ENCODE results near the gene KITLG.
"Not testable (repeated sequence)": the region's sequence is repeated elsewhere in the genome, so short reads cannot be mapped to it uniquely, and the experiment has no call there.

KITLG gene

DNA sequence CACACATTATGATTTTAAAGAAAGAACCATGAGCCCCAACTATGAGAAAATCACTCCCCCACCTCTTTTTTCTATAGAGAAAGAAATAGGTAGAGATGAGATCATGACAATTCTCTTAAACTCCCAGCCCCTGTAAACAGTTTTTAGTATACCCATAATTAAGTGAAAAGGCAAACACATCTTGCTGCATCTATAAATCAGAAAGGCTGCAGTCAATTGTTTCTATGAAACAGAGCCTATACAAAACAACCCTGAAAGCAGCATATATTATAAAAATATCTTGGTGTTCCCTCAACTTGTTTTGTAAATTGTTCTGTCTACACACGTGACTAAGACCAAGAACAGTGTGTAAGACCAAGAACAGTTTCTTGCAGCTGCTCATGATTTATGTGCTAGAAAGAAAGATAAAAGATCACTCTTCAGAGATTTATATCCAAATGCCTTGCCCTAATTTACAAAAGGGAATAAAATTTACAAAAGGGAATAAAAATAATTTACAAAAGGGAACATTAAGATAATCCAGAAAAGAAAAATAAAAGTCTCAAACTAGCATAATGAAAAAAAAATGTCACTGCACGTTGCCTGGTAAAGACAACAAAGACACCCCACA is 4.8 kb downstream of the KITLG start:
- DNase-seq (ENCODE audit: low spot score), result no peak

DNA sequence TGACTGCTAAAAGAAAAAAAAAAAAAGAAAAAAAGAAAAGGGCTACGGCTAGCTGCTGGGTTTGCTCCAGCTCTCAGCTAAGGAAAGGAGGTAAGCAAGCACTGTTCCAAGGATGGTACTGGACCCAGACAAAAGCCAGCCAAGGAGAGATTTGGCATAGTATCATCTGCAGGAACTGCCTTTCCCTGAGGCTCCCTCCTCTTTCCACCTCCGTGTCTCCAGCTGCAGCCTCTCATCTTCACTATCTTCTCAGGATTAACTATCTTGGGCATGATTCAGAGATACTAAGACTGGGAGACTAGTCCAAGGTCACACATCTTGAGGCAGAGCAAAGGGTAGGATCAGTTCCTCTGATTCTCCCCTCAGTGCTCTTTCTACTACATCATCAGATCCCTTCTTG is 6.0 kb downstream of the KITLG start:
- DNase-seq (ENCODE audit: low spot score), result no peak

DNA sequence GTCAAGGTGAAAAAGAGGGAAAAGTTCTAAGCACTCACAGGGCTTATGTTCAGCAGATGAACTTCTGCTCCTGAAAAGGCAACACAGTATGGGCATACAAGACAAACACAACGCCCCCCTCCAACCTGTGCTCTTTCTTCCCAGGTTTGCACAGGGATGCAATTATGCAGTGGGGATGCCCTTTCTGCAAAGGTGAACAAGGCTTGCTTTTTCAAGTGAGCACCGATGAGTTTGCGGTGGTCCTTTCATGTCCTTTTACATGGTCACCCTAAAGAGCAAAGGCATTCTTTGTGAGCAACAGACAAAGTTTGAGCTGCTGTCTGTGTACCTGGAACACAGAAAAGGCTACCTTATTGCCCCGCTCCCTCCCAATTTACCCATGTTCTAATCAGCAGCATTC is 6.7 kb downstream of the KITLG start:
- no peak for DNase-seq (ENCODE audit: low spot score)

DNA sequence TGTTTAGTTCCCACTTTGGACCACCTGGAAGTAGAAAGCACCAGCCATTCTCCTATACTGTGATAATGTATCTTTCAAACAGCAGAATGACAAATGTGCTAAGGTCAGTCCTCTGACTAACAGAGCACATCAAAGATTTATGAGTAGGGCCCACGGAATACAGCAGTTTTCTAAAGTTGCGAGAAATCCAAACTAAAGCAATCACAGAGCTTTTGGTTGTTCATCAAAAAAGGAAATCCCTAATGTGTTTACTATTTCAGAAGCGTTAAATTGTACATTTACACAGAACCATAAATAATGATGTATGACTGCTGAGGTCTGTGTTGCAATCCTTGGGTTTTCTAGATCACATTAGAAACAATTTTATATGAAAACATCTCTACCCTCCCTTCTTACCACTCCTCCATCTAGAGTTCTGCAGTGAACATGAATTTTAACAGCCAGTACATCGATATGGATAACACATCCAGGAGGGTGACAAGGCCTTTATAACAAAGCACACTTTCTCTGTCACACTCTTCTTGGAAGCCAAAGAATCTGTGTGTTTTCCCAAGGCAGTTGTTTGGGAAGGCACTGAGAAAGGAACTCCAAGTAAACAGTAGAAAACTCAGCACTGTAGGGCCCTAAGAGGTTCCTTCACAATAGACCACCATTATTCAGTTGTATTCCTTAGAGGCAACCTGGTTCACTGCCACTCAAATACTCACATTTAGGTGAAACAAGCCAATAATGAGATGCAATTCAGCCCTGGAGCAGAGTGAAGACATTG is 7.3 kb downstream of the KITLG start:
- no peak for DNase-seq (ENCODE audit: low spot score)

DNA sequence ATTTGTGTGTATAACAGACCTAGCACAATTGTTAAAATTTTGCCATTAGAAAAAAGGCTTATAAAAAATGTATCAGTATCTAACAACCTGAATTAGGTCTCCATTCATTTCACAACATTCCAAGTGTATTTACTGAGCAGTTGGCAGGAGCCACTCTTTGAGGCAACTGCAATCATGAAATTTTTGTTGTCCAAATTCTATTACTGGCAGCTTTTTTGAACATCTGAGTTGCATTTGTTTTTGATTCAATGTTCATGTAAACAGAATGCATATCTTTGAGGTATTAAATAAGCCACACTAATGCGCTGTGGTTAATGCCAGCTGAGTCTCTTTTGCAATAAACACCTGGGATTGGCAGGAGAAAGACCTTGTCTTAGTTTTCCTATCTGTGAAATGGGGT is 8.7 kb downstream of the KITLG start:
- no peak for DNase-seq (ENCODE audit: low spot score)

DNA sequence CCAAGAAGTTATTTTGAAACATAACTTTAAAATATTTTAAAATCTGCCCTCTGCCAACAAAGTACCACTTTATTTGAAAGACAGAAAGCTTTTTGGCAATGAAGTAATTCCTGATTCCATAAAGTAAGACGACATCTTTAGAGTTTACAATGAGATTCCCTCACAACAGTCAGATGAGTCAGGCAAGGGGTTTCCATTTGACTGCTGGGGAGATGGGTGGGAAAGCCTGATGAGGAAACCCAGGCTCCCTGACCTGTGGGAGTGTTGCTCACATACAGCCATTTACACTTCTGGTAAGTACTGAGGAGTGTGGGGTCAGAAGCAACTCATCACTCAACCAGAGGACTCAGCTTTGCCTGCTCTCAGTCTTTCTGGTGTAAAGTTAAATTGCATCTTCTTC is 10.2 kb downstream of the KITLG start:
- no peak for DNase-seq (ENCODE audit: low spot score)

DNA sequence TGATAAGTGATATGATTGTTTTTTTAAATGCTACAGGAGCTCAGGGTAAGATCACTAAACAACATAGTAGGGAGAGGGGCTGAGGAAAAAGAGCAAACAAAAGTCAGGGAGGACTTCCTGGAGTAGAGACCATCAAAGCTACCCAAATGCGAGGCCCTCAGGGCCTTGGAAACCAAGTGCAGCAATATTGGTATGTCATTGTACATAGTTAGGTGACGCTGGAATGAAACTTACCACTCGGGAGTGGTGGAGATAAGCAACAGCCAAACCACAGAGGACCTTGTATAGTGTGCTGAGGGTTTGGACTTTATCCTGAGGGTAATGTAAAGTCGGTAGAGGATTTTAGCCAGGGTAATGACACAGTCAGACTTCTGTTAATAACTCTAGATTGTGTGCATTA is 13.8 kb downstream of the KITLG start:
- DNase-seq (ENCODE audit: low spot score), result no peak

DNA sequence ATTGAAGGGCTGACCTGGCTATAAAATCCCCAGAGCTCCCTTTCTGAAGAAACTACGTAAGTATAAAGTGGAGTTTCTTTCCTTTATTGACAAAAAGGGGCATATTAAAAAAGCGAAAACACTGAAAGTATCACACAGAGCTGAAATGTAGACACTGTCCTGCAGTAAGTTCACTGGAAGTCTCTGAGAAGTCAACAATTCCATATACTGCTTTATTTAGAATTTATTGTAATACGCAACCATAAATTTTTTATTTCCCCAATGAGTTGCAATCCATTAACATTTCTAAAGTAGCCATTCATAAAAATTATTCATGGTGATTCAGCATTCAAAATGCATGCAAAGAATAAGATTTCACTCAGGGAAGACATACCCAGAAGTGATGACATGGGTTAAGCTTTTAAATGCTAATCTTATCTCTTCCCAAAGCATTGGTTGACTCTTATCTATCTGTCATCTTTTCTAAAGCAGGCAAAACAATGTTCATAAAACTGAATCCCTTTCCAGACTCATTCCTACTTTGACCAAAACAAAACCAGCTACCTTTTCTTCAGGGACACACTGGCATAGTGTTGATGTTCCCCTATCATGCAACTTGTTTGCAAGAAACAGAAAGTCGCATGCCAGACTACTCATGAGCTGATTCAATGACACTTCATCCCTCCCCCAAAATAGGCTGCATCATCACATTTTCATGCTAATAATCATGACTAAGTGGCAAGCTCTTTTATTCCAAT is 17.3 kb downstream of the KITLG start:
- no peak for DNase-seq (ENCODE audit: low spot score)

DNA sequence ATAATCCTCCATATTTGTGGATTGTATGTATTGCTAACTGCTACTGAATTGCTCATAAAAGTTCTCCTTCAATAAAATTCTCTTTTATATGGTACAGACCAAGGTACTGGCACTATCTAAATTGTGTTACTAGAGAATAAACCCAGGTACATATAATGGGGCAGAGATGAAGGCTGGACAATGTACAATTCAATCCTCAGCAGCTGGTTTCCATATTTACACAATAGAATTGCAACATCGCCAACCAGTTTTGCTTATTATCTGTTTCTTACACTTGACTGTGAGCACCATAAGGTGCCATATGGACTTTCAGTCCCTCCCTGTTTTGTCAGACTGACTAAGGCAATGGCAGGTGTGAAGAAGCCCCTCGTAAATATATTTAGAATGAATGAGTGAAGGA is 18.1 kb downstream of the KITLG start:
- no peak for DNase-seq (ENCODE audit: low spot score)

DNA sequence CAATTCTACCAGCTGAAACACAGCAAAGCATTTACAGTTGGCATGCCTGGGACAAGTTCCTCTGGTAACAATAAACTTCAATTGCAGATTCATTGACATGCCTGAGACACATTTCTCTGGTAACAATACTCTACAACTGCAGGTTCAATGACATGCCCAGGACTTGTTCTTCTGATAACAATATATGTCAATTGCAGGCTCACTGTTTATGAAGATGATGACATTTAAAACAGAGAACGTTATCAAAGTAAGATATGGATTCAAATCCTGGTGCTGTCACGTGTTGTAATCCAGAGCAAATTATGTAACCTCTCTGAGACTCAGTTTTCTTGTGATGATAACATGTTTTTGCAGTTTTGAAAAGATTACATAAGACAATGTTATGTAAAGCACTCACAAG is 20.5 kb downstream of the KITLG start:
- no peak for DNase-seq (ENCODE audit: low spot score)

DNA sequence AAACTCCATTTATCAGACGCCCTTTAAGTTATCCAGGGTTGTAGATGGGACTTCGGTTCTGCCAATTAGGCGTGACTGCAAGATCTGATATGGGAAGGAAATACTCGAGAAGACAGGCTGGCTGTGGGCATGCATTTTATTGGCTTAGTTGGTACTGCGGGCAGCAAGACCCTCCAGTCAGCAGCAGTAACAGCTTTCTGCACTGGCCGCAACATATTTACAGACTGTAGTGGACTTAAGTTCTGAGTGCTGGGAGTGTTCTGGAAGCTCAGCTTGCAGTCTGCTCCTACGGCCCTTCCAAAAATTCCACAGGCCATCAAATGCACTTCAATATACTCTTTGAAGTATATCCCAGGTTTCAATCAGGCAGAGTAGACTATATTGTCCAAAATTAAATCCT is 21.1 kb downstream of the KITLG start:
- DNase-seq (ENCODE audit: low spot score), result no peak

DNA sequence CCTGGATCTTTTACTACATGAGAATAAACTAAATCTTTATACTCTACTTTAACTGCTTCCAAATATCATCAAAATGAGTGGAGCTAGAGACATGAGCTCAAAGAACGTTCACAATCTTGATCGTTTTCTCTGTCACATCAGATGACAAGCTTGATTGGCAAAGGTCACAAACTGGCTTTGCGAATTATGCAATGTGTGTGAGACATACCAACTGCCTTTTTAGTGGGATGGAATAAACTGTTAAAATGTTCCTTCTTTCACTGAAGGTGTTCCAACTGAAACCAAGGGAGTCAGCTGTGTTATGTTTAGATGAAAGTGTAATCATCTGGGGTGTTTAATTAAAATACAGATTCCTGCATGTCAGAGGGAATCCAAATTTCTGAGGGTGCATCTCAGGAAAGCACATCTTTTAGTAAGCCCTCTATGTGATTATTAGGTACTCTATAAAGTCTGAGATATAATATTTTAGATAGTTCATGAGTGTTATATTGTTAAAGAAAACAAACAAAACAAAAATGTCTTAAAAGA is 21.9 kb downstream of the KITLG start:
- no peak for DNase-seq (ENCODE audit: low spot score)

DNA sequence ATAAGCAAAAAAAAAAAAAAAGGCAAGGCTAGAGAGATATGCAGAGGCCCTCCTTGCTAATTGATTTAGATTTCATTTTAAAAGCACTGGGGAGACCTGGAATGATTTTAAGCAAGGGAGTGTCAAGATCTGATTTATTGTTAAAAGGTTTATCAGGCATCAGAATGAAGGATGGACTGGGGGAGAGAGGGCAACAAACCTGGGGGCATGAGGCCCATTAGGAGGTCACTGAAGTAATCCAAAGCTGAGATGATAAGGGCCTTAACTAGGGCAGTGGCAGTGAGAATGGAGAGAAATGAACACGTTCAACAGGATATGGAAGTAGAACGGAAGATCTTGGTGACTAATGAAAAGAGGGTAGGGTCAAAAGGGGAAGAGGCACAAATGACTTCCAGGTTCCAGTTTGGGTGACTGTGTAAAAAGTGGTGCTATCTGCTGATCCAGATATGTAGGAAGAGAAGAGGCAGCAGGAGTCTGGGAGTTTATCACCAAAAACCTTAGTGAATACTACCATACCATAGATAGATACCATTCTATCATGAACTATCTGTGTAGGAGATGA is 24.0 kb downstream of the KITLG start:
- no peak for DNase-seq (ENCODE audit: low spot score)

DNA sequence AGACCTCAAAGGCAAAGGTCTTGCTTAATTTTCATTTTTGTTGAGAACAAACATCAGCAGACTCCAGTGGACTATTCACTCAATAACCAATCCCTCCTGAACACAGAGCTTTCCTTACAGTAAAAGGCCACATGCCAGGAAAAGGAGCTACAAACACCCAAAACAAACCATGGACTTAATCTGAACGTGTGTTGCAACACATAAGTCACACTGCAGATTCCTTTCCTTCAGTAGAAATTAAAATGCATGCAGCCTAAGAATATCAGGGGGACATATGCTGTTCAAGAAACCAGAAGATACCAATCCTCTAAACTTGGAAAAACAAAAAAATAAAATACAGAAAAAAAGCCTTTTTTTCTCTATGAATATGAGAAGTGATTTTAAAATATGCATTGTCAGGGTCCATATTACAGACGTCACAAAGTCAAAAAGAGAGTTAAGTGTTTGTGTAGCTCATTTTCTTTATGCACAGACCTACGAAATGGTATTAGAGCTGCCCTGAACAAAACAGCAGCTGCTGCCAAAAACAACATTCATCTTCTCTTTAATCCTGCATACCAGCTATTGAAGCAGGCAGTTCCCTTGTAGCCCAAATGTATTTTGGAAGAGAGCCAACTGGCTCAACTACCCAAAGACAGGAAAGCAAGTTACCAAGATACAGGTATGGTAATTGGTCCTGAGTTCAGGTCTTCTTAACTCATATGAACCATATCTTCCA is 26.2 kb downstream of the KITLG start:
- no peak for DNase-seq (ENCODE audit: low spot score)

DNA sequence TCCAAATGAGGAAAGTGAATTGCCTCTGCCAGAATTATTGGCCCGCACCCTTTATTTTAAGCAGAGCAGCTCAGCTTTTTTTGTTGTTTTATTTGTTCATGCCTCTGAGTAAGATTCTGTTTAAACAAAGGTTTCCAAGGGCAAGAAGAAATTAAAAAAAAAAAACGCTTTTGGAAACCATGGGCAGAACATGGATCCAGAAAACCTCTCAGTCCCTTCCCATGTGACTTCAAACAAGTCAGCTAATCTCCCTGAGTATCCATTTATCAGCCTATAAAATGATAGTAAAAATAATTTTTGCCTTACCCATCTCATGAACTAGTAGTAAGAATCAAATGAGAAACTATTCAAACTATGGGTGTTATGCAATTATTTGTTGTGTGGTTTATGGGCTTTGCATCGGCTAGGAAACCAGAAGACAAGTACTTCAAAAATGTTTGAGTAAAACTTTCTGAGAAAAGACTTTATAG is 27.6 kb downstream of the KITLG start:
- DNase-seq (ENCODE audit: low spot score), result no peak

DNA sequence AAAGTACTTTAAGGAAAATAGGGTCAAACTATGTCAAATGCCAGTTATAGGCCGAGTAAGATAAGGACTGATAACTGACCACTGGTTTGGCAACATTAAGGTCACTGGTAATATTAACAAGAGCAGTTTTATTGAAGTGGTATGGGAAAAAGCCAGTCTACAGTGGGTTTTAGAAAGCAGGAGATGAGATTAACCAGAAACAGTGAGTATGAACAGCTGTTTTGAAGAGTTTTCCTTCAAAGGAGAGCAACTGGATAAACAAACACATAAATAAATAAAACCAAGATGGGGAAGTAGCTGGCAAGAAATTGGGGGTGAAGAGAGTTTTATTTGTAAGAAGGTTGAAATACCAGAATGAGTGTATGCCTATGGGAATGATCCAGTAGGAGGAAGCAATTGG is 30.3 kb downstream of the KITLG start:
- no peak for DNase-seq (ENCODE audit: low spot score)

DNA sequence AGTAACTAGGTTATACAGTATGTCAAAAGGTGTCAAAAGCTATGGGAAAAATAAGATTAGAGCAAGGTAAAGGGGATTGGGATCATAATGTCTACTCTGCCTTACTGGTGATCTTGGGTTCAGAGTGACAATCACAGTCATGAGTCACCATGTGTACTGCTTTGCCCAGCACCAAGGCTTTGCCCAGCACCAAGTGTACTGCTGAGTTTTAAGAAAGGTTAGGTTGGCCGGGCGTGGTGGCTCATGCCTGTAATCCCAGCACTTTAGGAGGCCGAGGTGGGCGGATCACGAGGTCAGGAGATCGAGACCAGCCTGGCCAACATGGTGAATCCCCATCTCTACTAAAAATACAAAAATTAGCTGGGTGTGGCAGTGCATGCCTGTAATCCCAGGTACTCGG is 32.3 kb downstream of the KITLG start:
- DNase-seq (ENCODE audit: low spot score), result not testable (repeated sequence)

DNA sequence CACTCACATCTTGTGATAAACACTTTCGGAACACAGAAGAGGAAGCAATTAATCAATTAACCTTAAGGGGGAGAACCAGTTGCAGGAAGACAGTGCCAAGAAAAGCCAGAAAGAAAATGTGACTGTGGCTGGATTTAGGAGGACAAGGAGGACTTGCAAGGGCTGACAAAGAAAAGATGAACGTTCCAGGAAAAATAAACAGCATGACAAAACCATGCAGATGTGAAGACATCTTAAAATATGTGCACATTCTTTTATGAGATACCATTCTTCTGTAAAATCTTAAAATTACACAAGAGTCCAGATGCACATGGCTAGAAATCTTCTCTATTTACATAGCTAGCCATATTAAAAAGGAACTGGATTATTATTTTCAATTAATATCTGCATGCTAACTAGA is 33.4 kb downstream of the KITLG start:
- DNase-seq (ENCODE audit: low spot score), result no peak

DNA sequence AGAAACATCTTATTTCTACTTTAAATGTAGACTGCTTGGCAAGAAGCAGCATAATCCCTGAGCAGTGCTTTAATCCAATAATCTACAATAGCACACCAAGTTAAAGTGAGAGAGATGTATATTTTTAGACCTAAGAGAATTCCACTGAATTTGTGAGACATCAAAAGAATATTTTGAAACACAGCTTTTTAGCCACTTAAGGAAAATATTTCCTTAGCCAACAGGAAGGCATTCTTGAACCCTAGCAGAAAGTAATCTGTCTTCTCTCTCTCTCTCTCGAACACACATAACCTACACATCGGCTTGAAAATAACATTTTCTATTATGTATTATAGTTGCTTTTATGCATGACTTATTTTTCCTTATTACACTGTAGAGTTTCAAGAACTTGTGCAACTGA is 34.0 kb downstream of the KITLG start:
- no peak for DNase-seq (ENCODE audit: low spot score)

DNA sequence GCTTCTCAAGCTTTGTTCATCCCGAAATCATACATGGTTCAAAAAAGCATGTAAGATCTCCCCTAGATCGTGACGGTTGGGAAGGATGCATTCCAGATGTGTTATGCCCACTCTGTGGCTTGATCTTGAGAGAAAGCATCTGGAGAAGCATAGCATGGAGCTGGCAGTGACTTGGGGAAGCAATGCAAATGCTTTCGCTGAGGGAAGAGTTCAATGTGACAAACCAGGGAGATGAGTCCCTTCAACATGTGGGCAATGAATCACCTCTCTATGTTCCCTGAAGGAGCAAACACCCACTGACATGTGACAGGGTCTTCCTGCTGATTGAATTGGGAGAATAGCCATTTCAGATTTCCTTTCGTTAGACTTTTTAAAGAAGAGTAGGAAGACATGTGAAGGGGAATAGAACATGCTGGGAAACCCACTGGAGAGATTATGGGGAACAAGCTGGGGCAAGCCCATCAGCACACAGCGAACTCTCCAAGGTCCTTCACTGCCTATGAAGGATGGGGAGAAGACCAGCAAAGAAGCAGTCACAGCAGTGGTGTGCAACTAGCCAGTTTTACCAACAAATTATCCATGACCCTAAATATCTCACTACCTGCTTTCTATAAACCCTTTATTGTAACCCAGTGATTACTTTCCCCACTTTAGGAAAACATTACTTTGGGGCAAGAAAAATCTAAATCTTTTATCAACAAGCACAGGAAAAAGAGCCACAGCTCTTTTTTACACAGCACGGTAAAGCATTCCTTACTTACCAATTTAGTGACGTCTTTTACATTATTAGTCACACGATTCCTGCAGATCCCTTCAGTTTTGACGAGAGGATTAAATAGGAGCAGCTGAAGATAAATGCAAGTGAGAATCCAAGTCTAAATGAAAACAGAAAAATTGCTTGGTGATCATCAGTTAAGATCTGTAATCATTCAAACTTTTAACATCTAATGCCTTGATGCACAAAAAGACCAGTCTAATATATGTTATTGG is 35.0 kb downstream of the KITLG start:
- no peak for DNase-seq (ENCODE audit: low spot score)

DNA sequence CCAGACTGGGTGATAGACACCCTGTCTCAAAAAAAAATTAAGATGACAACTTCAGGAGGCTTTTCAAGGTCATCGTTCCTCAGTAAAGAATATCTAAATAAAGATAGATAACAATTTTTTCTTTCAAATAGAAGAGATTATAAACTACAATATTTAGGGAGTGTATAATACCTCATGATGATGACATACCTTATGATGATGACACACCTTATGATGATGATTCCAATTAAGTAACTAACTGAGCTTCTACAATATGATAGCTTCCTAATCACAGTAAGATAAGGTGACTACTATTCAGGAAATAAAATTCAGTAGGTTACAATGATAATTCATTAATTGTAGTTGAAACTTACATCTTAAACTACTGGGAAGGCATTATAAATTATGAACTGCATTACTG is 40.4 kb downstream of the KITLG start:
- no peak for DNase-seq (ENCODE audit: low spot score)

All from ecto neural progenitor cell (in vitro differentiated cells).